Measurements from ENCODE around the gene ABCD1. TPM values are rescaled to one million over a fixed set of nuclear protein-coding genes. Genes with fewer than 3 reads are reported as not detected.

Gene ABCD1
- total and polyA plus RNA-seq, 9 of the 15 experiments (the other 6 are each of a cell fraction or from before 2014, with no cell fraction given) = 0.07 to 6.9 (median 2.2) TPM

DNA sequence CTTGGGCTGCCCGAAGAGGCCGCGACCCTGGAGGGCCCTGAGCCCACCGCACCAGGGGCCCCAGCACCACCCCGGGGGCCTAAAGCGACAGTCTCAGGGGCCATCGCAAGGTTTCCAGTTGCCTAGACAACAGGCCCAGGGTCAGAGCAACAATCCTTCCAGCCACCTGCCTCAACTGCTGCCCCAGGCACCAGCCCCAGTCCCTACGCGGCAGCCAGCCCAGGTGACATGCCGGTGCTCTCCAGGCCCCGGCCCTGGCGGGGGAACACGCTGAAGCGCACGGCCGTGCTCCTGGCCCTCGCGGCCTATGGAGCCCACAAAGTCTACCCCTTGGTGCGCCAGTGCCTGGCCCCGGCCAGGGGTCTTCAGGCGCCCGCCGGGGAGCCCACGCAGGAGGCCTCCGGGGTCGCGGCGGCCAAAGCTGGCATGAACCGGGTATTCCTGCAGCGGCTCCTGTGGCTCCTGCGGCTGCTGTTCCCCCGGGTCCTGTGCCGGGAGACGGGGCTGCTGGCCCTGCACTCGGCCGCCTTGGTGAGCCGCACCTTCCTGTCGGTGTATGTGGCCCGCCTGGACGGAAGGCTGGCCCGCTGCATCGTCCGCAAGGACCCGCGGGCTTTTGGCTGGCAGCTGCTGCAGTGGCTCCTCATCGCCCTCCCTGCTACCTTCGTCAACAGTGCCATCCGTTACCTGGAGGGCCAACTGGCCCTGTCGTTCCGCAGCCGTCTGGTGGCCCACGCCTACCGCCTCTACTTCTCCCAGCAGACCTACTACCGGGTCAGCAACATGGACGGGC lies 579 bp downstream of the ABCD1 start:
- in situ Hi-C loops (cut with MboI) (no loop called here), intact Hi-C loops (cut with micrococcal nuclease) (no loop called here)
- peak overlapping the region; percentile 87 for H3K27ac ChIP-seq (ENCODE audit: extremely low read depth, low read depth, low read length)
- FAIRE-seq = no peak
- H3K36me3 ChIP-seq (ENCODE audit: control insufficient read depth, insufficient read depth, low read length) = peaks cover 24% of the 10 kb centered on the region
- ChIA-PET CTCF (ENCODE audit: low intra/inter-chr PET ratio) (no interaction called here), POLR2A (no interaction called here)
- H3K9ac ChIP-seq (ENCODE audit: insufficient read depth in 1 of 2, low read depth in 2 of 2, low read length in 2 of 2) = peak overlapping the region; percentile 64 to 92
- ATAC-seq = no peak
- no peaks in the 10 kb centered on the region for H3K9me1 ChIP-seq (ENCODE audit: control insufficient read depth, insufficient read depth, low read length)
- peaks cover 50% of the 10 kb centered on the region for H3K79me2 ChIP-seq (ENCODE audit: control insufficient read depth, insufficient read depth, low read length)
- DNase-seq (ENCODE audit: extremely low read depth in 1 of 4, low spot score in 3 of 4) = no peak
- H3K27me3 ChIP-seq (ENCODE audit: control insufficient read depth in 2 of 2, insufficient read depth in 2 of 2, low read length in 2 of 2) = no peaks in the 10 kb centered on the region
- peaks cover 10% of the 10 kb centered on the region for H4K20me1 ChIP-seq (replicated peaks; ENCODE audit: control insufficient read depth, insufficient read depth, low read length)
- BruUV-seq (replicated peaks) = TSS peak; percentile 77
- H3K4me2 ChIP-seq (ENCODE audit: insufficient read depth, low read length) = peak overlapping the region; percentile 71
- no peaks in the 10 kb centered on the region for H3K9me3 ChIP-seq (replicated peaks; ENCODE audit: control insufficient read depth, insufficient read depth, low read depth, low read length)
- H3K4me1 ChIP-seq (replicated peaks in 1 of 2; ENCODE audit: control insufficient read depth in 2 of 2, insufficient read depth in 2 of 2, low read length in 2 of 2) = peaks cover 39 to 60% of the 10 kb centered on the region in 2 experiments
- 84% methylated on average over 28 of the region's 55 CpGs for WGBS (ENCODE audit: insufficient coverage, low coverage, missing lambda C conversion rate)
- peak overlapping the region; percentile 92 for H3K4me3 ChIP-seq
- peak overlapping the region; percentile 40; the same call in 1 of the 2 replicates for H2AFZ ChIP-seq (ENCODE audit: low read depth, low read length)
- 0 out of 2 replicates have a peak, but pooled peaks have one; percentile 45 for TF ChIP-seq ZC3H4 (CRISPR knock-in tag; IDR thresholded peaks at IDR 0.05; ENCODE audit: borderline replicate concordance)
- TF ChIP-seq, protein P1, sequence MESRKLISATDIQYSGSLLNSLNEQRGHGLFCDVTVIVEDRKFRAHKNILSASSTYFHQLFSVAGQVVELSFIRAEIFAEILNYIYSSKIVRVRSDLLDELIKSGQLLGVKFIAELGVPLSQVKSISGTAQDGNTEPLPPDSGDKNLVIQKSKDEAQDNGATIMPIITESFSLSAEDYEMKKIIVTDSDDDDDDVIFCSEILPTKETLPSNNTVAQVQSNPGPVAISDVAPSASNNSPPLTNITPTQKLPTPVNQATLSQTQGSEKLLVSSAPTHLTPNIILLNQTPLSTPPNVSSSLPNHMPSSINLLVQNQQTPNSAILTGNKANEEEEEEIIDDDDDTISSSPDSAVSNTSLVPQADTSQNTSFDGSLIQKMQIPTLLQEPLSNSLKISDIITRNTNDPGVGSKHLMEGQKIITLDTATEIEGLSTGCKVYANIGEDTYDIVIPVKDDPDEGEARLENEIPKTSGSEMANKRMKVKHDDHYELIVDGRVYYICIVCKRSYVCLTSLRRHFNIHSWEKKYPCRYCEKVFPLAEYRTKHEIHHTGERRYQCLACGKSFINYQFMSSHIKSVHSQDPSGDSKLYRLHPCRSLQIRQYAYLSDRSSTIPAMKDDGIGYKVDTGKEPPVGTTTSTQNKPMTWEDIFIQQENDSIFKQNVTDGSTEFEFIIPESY (CRISPR knock-in tag; IDR thresholded peaks at IDR 0.05) = peak; percentile 57
- TF ChIP-seq ZBTB7A (IDR thresholded peaks at IDR 0.05; ENCODE audit: borderline replicate concordance, control insufficient read depth, low read depth, low read length) = peak; percentile 19; the same call in 1 of the 2 replicates
- TF ChIP-seq RFX1 (IDR thresholded peaks at IDR 0.05) = peak; percentile 69; the same call in 1 of the 2 replicates
- peak; percentile 8 for TF ChIP-seq PRPF4 (IDR thresholded peaks at IDR 0.05; ENCODE audit: insufficient read depth, low read depth, low read length, poor library complexity, severe bottlenecking)
- peak in 1 of 2 experiments; percentile 33 for TF ChIP-seq E2F6 (IDR thresholded peaks at IDR 0.05; ENCODE audit: borderline replicate concordance in 1 of 2, extremely low read depth in 1 of 2, insufficient read depth in 1 of 2, insufficient read length in 1 of 2, low read depth in 1 of 2, low read length in 1 of 2, poor library complexity in 1 of 2, severe bottlenecking in 1 of 2)
- no peak for TF ChIP-seq UBTF (IDR thresholded peaks at IDR 0.05; ENCODE audit: borderline replicate concordance in 1 of 2, low read depth in 2 of 2, low read length in 2 of 2)
- TF ChIP-seq, protein P2, sequence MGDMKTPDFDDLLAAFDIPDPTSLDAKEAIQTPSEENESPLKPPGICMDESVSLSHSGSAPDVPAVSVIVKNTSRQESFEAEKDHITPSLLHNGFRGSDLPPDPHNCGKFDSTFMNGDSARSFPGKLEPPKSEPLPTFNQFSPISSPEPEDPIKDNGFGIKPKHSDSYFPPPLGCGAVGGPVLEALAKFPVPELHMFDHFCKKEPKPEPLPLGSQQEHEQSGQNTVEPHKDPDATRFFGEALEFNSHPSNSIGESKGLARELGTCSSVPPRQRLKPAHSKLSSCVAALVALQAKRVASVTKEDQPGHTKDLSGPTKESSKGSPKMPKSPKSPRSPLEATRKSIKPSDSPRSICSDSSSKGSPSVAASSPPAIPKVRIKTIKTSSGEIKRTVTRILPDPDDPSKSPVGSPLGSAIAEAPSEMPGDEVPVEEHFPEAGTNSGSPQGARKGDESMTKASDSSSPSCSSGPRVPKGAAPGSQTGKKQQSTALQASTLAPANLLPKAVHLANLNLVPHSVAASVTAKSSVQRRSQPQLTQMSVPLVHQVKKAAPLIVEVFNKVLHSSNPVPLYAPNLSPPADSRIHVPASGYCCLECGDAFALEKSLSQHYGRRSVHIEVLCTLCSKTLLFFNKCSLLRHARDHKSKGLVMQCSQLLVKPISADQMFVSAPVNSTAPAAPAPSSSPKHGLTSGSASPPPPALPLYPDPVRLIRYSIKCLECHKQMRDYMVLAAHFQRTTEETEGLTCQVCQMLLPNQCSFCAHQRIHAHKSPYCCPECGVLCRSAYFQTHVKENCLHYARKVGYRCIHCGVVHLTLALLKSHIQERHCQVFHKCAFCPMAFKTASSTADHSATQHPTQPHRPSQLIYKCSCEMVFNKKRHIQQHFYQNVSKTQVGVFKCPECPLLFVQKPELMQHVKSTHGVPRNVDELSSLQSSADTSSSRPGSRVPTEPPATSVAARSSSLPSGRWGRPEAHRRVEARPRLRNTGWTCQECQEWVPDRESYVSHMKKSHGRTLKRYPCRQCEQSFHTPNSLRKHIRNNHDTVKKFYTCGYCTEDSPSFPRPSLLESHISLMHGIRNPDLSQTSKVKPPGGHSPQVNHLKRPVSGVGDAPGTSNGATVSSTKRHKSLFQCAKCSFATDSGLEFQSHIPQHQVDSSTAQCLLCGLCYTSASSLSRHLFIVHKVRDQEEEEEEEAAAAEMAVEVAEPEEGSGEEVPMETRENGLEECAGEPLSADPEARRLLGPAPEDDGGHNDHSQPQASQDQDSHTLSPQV (IDR thresholded peaks at IDR 0.05) = no peak
- TF ChIP-seq ZFX (CRISPR knock-in tag; IDR thresholded peaks at IDR 0.05) = peak; percentile 65
